Omental fat pad (tissue), 3 donors: ENCODE data around the gene SMIM45.

ENCODE experiments used
- ATAC-seq: fragments of 150-250 bp; one replicate; pipeline ENCODE4 v1.9.1; 2016; ENCODE audit warnings: mild to moderate bottlenecking, moderate library complexity; ENCODE audit not compliant: low FRiP score
- DNase-seq: peaks from one replicate; pipeline ENCODE4 v3.0.0-alpha.2; 2019; ENCODE audit warnings: low spot score
- CTCF ChIP-seq, 3 donors: fragments of 450-650 bp; IDR thresholded peaks; one replicate each; pipeline ENCODE4 v1.5.1; 2016 to 2017; ENCODE audit warnings: antibody characterized with exemption in 3 of 3, mild to moderate bottlenecking in 3 of 3, moderate library complexity in 2 of 3

SMIM45 gene

GRCh38 chr22:41908411-41909309, 43.3 kb upstream of the SMIM45 start:
- ATAC-seq (no peak), DNase-seq (no peak)
- TF ChIP-seq CTCF (IDR thresholded peaks at IDR 0.05): no peak

- no peak for TF ChIP-seq CTCF (IDR thresholded peaks at IDR 0.05)
- ATAC-seq: no peak
Measured at GRCh38 chr22:41909310-41910049, 42.5 kb upstream of the SMIM45 start.

GRCh38 chr22:41910050-41911000, 41.6 kb upstream of the SMIM45 start:
- DNase-seq (no peak), ATAC-seq (no peak)
- TF ChIP-seq CTCF (IDR thresholded peaks at IDR 0.05): no peak

More at GRCh38 chr22:41909310-41910049, 42.5 kb upstream of the SMIM45 start:
- no peak for DNase-seq

DNA sequence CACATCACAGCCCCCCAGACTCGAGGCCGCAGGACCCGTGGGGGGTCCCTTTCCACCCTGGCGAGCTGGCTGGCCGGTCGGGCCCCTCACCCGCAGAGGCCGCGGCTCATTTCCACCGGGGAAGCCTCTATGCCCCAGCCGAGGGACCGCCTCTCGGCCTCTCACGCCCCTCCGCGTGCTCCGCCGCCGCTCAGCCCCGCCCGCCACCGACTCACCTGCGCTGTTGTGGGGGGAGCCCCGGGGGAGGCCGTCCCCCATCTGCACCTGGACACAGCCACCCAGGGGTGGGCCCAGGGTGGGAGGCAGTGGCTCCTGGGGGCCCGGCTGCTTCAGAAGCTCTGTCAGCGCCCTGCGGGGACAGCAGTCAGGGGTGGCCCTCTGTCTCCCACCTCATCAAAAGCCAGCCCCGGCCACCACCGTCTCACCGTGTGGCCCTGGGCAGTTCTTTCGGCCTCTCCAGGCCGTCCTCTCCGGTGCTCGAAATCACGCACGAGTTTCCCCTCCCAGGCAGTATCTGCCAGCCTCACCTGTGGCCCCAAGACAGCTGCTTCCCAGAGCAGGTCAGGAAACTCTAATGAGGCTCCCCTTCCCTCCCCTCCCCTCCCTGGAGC, 40.8 kb upstream of the SMIM45 start:
- no peak for ATAC-seq
- DNase-seq: no peak
- TF ChIP-seq CTCF (IDR thresholded peaks at IDR 0.05): no peak

DNA sequence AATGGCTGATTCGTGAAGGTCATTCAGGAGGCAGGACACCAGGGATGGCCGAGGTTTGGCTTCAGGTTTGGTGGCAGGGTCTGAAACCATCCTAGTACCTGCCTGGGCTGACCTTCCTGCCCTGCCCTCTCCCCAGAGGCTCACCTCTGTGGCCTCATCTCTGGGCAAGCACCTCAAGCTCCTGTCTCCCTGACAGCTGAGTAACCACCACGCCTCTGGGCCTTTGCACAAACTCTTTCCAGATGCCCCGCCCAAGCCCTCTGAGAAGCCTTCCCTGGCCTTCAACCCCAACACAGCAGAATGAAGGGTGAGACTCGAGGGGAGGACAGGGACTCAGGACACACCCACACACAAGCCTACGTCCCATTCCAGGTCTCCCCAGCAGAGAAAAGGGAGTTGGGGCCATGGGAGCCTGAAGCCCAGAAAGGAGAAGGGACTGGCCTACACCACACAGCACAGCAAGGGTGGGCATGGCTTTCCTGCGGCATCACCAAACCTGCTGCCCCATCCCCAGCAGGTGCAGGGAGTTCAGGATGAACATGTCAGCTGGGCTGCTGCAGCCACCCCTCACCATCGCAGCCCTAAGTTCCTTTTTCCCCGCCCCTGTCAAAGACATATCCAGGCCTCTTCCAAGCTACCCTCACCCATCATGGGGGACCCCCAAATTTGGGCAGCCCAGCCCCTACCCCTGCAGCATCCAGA, 39.5 kb upstream of the SMIM45 start:
- TF ChIP-seq CTCF (IDR thresholded peaks at IDR 0.05): no peak
- ATAC-seq (no peak), DNase-seq (no peak)
